ENCODE results near the gene NUP93. TPM values are rescaled to one million over a fixed set of nuclear protein-coding genes. Genes with fewer than 3 reads are reported as not detected.

The NUP93 gene
- polyA plus RNA-seq, 1 of the 3 experiments (the other 2 are of a cell fraction): 43.1 TPM

- CTCF ChIA-PET: interaction anchor here (1.2 to 4.2 kb wide), 4 partner anchors 8 to 204 kb away, joined by 4 to 24 read pairs (median 16); no protein-coding TSS in a partner anchor
These were observed 51.6 kb downstream of the NUP93 start for GRCh38 chr16:56781528-56781961.

More at GRCh38 chr16:56781528-56781961, 51.6 kb downstream of the NUP93 start:
- no peaks in the 10 kb centered on the region for H3K9me2 ChIP-seq
- no peaks in the 10 kb centered on the region for H3K27me3 ChIP-seq (ENCODE audit: insufficient read depth)
- no peak overlapping the region for H3K9ac ChIP-seq
- TF ChIP-seq JUND (IDR thresholded peaks at IDR 0.05): no peak
- no peak for TF ChIP-seq MEF2A (IDR thresholded peaks at IDR 0.05; ENCODE audit: borderline replicate concordance, low read depth)
- TF ChIP-seq SMC3 (IDR thresholded peaks at IDR 0.05; ENCODE audit: low read depth, low read length): no peak
- no peak for TF ChIP-seq RXRA (IDR thresholded peaks at IDR 0.05; ENCODE audit: borderline replicate concordance, low read depth)
- TF ChIP-seq EZH2phosphoT487 (IDR thresholded peaks at IDR 0.05; ENCODE audit: borderline replicate concordance, low read depth): no peak
- TF ChIP-seq USF2 (IDR thresholded peaks at IDR 0.05; ENCODE audit: borderline replicate concordance, low read depth, low read length): no peak
- TF ChIP-seq TEAD4 (IDR thresholded peaks at IDR 0.05; ENCODE audit: borderline replicate concordance, insufficient read depth): no peak
- no peak for TF ChIP-seq RFX5 (IDR thresholded peaks at IDR 0.05; ENCODE audit: low read length)
- no peak for TF ChIP-seq CHD2 (IDR thresholded peaks at IDR 0.05; ENCODE audit: low read length, partially characterized antibody)
- TF ChIP-seq, protein P1, sequence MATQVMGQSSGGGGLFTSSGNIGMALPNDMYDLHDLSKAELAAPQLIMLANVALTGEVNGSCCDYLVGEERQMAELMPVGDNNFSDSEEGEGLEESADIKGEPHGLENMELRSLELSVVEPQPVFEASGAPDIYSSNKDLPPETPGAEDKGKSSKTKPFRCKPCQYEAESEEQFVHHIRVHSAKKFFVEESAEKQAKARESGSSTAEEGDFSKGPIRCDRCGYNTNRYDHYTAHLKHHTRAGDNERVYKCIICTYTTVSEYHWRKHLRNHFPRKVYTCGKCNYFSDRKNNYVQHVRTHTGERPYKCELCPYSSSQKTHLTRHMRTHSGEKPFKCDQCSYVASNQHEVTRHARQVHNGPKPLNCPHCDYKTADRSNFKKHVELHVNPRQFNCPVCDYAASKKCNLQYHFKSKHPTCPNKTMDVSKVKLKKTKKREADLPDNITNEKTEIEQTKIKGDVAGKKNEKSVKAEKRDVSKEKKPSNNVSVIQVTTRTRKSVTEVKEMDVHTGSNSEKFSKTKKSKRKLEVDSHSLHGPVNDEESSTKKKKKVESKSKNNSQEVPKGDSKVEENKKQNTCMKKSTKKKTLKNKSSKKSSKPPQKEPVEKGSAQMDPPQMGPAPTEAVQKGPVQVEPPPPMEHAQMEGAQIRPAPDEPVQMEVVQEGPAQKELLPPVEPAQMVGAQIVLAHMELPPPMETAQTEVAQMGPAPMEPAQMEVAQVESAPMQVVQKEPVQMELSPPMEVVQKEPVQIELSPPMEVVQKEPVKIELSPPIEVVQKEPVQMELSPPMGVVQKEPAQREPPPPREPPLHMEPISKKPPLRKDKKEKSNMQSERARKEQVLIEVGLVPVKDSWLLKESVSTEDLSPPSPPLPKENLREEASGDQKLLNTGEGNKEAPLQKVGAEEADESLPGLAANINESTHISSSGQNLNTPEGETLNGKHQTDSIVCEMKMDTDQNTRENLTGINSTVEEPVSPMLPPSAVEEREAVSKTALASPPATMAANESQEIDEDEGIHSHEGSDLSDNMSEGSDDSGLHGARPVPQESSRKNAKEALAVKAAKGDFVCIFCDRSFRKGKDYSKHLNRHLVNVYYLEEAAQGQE (IDR thresholded peaks at IDR 0.05; ENCODE audit: low read depth, low read length): no peak
- no peak for TF ChIP-seq FOSL2 (IDR thresholded peaks at IDR 0.05; ENCODE audit: borderline replicate concordance, low read depth)
- no peak for TF ChIP-seq POLR2AphosphoS5 (IDR thresholded peaks at IDR 0.05; ENCODE audit: low read depth, low read length)
- TF ChIP-seq, protein P2, sequence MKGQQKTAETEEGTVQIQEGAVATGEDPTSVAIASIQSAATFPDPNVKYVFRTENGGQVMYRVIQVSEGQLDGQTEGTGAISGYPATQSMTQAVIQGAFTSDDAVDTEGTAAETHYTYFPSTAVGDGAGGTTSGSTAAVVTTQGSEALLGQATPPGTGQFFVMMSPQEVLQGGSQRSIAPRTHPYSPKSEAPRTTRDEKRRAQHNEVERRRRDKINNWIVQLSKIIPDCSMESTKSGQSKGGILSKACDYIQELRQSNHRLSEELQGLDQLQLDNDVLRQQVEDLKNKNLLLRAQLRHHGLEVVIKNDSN (IDR thresholded peaks at IDR 0.05; ENCODE audit: borderline replicate concordance, low read depth): no peak
- TF ChIP-seq, protein P3, sequence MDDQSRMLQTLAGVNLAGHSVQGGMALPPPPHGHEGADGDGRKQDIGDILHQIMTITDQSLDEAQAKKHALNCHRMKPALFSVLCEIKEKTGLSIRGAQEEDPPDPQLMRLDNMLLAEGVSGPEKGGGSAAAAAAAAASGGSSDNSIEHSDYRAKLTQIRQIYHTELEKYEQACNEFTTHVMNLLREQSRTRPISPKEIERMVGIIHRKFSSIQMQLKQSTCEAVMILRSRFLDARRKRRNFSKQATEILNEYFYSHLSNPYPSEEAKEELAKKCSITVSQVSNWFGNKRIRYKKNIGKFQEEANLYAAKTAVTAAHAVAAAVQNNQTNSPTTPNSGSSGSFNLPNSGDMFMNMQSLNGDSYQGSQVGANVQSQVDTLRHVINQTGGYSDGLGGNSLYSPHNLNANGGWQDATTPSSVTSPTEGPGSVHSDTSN (IDR thresholded peaks at IDR 0.05): no peak
- TF ChIP-seq GABPA (IDR thresholded peaks at IDR 0.05; ENCODE audit: low read depth): no peak
- TF ChIP-seq IRF3 (IDR thresholded peaks at IDR 0.05; ENCODE audit: low read depth, low read length): no peak
- TF ChIP-seq YY1 (IDR thresholded peaks at IDR 0.05; ENCODE audit: low read depth): no peak
- no peak for TF ChIP-seq FOXJ3 (CRISPR knock-in tag; IDR thresholded peaks at IDR 0.05)
- TF ChIP-seq, protein P4, sequence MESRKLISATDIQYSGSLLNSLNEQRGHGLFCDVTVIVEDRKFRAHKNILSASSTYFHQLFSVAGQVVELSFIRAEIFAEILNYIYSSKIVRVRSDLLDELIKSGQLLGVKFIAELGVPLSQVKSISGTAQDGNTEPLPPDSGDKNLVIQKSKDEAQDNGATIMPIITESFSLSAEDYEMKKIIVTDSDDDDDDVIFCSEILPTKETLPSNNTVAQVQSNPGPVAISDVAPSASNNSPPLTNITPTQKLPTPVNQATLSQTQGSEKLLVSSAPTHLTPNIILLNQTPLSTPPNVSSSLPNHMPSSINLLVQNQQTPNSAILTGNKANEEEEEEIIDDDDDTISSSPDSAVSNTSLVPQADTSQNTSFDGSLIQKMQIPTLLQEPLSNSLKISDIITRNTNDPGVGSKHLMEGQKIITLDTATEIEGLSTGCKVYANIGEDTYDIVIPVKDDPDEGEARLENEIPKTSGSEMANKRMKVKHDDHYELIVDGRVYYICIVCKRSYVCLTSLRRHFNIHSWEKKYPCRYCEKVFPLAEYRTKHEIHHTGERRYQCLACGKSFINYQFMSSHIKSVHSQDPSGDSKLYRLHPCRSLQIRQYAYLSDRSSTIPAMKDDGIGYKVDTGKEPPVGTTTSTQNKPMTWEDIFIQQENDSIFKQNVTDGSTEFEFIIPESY (IDR thresholded peaks at IDR 0.05; ENCODE audit: borderline replicate concordance, low read depth): no peak
- no peak for TF ChIP-seq EP300 (IDR thresholded peaks at IDR 0.05; ENCODE audit: borderline replicate concordance in 1 of 2, low read depth in 1 of 2, low read length in 1 of 2)
- POLR2A ChIA-PET: no interaction called here
- peaks cover 15% of the 10 kb centered on the region; the same call in 1 of the 2 replicates for H3K79me2 ChIP-seq (ENCODE audit: insufficient read depth)
- no peak overlapping the region for H3K4me3 ChIP-seq (ENCODE audit: low read depth in 2 of 2, low read length in 1 of 2)
- 90% methylated on average over 6 of the region's 6 CpGs for WGBS (ENCODE audit: low lambda C conversion rate)
- no peaks in the 10 kb centered on the region for H4K20me1 ChIP-seq (ENCODE audit: insufficient read depth)
- H3F3A ChIP-seq (replicated peaks; ENCODE audit: insufficient read depth): no peaks in the 10 kb centered on the region
- no peaks in the 10 kb centered on the region for H3K9me3 ChIP-seq
- no peak overlapping the region for H3K4me2 ChIP-seq
- H3K4me1 ChIP-seq (ENCODE audit: control insufficient read depth in 1 of 2, insufficient read depth in 2 of 2, low read depth in 1 of 2, low read length in 1 of 2): peaks cover 7 to 12% of the 10 kb centered on the region in 2 experiments; a peak in 3 of 4 replicates
- DNase-seq: no peak
- H3K36me3 ChIP-seq (replicated peaks in 1 of 2; ENCODE audit: control insufficient read depth in 1 of 2, insufficient read depth in 2 of 2, low read length in 1 of 2): no peaks in the 10 kb centered on the region
- no peak overlapping the region for H3K27ac ChIP-seq (ENCODE audit: low read depth in 2 of 2, low read length in 1 of 2)
- H2AFZ ChIP-seq (ENCODE audit: low read depth): no peak overlapping the region
